Inferior parietal cortex (tissue), 1 donor: ENCODE measurements around the gene WWC2.

Experiments used
- DNase-seq: peaks from one replicate; pipeline ENCODE4 v3.0.0-alpha.2; 2016; ENCODE audit errors: extremely low spot score

Gene WWC2

DNA sequence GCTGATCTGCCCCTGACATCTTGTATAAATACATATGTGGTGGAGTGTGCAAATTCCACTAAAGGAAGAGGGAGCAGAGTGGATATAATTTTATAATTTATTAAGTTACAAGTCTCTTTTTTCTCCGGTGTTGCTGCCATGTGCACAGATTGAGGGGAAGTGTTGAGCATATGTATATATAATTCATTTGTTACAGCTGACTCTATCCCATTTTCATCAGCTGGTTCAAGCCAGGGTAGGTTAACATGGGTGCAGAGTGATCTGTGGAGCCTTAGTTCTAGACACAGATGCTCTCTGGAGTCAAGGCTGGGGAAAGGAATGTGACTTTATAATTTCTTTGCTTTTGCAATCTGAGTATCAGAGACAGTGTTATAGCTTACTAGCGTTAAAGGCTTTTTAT lies 103.5 kb downstream of the WWC2 start:
- DNase-seq = no peak

DNA sequence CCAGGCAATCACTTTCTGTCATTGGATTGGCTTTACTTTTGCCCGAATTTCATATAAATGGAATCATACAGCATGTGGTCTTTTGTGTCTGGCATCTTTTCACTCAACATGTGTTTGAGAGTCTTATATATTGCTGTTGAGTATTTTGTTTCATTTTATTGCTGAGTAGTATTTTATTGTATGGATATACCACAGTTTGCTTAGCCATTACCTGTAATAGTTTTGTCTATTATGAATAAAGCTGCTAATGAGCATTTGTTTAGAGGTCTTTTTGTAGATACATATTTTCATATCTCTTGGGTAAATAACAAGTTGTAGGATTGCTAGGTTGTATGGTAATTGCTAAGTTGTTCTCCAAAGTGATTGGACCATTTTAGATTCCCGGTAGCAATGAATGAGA lies 105.7 kb downstream of the WWC2 start:
- no peak for DNase-seq

GRCh38 chr4:183205193-183205592 lies 106.1 kb downstream of the WWC2 start:
- no peak for DNase-seq

DNA sequence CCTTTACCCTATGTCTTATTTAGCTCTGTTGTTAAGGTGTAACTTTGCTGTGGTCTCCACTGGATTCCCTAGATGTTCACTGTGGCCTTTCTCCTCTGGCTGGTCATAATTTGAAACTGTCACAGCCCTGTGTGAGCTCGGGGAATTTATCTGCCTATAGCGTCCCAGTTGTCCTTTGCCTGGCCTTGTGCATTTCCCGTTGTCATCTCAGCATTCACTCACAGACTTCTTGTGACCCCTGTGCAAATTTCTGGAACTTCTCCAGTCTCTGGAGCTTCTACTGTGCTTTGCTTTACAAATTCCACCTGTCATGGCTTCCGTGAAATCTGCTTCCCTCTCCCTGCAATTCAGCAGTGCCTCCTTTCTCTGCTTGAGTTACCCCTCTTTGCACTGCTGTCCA lies 106.7 kb downstream of the WWC2 start:
- no peak for DNase-seq

- no peak for DNase-seq
Observed at GRCh38 chr4:183211533-183211932, 112.5 kb downstream of the WWC2 start.

- DNase-seq = no peak
Observed at GRCh38 chr4:183213996-183214395, 114.9 kb downstream of the WWC2 start.

- no peak for DNase-seq
Observed at GRCh38 chr4:183214912-183215488, 115.9 kb downstream of the WWC2 start.

DNA sequence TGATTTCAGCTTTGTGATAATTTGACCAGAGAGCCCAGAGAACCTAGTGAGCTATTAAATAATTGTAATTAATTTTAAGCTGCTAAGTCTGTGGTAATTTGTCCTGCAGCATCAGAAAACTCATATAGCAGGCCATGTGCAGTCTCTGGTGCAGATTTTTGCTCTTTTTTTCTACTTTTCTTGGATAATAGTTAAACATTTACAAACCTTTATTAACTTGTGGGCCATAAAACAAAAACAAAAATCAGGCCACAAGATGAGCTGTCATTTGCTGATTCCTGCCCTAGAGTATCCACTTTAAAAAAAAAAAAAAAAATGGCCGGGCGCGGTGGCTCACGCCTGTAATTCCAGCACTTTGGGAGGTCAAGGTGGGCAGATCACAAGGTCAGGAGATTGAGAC lies 121.2 kb downstream of the WWC2 start:
- DNase-seq = no peak

DNA sequence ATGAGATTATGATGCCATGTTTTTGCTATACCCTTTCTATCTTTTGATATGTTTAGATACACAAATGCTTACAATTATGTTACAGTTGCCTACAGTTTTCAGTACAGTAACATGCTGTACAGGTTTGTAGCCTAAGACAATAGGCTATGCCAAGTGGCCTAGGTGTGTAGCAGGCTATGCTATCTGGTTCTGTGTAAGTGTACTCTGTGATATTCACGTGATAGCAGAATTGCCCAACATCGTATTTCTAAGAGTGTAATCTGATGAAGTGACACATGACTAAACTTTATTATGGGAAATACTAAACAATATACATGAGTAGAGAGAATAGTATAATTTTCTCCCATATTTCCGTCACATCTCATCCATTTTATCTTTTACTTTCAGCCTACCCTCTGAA lies 124.0 kb downstream of the WWC2 start:
- no peak for DNase-seq

- no peak for DNase-seq
Observed at GRCh38 chr4:183229397-183229796, 130.3 kb downstream of the WWC2 start.

DNA sequence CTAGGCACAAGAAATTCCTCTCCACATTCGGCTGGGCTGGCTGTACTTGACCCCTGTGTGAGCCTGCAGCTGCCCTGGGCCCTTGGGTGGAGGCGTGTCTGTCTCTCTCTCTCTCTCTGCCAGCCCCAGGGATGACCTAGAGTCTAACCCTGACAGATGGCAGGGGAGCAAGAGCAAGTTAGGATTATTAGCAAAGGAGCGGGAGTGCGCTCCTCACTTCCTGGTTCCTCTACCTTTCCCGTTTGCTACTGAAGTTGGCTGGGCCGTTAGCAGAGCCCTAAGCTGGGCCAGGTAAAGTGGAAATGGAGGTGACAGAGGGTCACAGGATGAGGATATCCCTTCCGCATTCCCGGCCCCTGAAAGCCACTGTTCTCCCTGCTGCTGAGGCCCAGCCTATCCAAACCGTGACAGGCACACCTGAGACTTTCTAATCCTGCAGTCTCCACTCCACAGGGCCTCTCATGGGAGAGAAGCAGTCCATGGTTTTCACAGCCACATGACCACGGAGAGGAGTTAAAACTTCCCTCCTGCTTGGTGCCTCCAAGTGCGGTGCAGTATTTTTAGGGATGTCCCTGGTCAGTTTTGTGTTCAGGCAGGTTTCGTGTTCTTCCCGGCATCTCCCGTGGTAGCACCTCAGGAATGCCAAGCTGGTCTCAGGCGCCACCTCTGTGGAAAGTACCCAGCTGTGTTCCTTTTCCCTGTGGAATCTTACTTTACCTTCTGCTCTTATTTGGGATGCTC lies 141.7 kb downstream of the WWC2 start:
- DNase-seq = no peak

DNA sequence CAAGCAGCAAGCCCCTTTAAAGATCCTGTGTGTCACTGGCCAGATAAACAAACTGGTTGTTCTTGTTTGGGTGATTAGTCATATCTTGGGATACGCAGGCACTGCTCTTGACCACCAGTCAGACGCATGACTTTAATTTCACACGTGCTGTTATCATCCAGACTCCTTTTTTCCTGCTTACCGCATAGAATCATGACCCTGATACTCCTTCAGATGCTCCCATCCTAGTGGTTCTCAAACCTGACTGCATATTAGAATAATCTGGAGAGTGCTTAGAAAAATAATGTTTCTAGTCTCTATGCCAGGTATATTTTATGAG lies 142.2 kb downstream of the WWC2 start:
- DNase-seq = no peak

DNA sequence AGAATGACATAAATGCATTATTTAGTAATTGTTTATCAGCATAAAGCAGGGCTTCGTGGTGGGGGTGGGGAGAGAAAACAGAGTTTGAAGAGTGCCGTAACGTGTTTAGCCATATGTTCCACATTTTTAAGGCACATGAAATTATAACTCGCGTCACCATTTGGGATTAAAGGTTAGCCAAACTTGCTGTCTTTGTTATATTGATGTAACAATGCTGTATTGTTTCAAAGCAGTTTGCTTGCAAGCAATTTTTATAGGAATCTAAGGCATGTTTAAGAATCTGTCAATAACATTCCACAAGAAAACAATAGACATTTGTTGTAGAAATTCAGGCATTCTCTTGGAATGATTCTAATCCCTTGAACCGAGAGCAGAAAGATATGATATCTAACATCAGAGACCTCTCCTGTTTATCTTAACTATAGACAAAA lies 142.7 kb downstream of the WWC2 start:
- no peak for DNase-seq

GRCh38 chr4:183242291-183242690 lies 143.2 kb downstream of the WWC2 start:
- no peak for DNase-seq

GRCh38 chr4:183244019-183244418 lies 145.0 kb downstream of the WWC2 start:
- DNase-seq = no peak

DNA sequence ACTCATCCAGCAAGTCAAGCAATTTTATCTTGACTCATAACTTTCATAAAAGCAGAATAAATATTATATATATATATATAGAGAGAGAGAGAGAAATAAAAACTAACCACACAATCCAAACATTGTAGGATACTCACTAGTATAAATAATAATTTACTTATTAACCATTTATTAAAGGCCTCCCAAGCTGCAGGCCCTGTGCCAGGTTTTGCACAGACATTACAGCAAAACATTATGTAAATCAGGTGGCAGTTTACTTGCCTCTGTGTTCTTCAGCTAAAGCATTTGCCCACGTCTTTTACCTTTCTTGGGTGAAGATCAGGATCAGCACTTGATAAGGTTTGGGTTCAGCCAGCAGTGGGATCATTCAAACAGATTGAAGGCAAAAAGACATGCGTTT lies 145.4 kb downstream of the WWC2 start:
- DNase-seq = no peak

DNA sequence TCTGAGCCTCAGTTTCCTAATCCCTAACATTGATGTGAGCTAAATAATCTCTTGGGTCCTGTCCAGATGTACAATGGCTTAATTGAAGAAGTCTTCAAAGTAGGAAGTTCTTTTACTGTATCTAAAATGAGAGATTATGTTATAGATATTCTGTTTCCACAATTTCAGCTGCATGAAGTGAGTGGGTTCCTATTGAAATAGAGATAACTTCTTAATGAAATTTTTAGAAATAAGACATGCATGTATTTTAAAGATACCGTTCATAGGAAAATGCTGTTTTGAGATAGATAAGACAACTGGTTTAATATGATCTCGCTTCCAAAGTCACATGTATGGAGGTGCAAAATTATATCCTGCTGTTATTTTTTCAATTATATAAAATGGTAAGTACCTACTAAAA lies 149.1 kb downstream of the WWC2 start:
- no peak for DNase-seq

DNA sequence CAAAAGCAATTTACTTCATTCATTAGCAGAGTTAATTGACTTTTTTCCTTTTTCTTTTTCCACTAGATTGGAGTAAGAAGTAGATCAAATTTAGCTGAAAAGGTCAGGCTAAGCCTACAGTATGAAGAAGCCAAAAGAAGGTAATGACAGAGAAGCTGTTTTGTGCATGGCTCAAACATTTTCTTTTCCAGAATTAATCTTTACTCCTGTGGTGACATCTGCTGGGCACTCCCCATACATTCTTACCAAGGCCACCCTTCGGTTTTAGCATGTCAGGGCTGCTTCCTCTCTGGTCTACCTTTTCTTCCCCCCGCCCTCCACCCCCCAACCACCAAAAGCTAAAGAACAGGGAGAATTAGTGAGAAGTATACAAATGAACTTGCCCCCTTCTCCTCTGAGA lies 150.8 kb downstream of the WWC2 start:
- DNase-seq = peak; percentile 64

DNA sequence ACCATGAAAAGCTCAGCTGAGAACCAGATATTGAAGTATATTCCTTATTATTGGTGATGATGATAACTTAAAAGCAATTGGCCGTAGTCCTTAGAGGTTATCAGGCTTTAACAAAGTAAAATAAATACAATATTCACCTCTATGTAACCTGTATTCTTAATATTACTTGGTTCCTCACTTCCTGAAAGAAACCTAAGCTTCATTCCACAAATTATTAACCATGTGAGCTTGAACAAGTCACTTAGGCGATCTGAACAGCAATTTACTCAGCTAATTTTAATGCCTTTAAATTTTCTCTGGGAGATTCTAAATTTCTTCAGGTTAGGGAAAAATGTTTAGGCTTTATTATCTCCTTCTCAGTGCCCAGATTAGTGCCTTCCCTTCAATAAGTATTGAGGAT lies 151.8 kb downstream of the WWC2 start:
- no peak for DNase-seq

- DNase-seq = no peak
Observed at GRCh38 chr4:183252959-183253358, 153.9 kb downstream of the WWC2 start.

DNA sequence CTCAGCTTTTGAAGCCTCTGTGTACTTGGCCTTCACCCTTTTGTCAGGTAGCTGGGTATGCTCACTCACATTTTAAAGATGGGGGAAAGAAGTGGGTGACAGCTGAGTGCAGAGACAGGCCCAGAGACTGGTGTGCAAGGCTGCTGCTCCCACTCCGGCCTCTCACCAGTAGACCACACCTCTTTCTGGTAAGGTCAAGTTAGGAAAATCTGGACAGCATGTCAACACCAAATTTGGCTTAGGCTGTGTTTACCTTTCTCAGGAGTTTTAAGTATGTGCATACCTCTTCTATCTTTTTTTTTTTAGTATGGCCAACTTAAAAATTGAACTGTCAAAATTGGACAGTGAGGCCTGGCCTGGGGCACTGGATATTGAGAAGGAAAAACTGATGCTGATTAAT lies 154.4 kb downstream of the WWC2 start:
- no peak for DNase-seq

DNA sequence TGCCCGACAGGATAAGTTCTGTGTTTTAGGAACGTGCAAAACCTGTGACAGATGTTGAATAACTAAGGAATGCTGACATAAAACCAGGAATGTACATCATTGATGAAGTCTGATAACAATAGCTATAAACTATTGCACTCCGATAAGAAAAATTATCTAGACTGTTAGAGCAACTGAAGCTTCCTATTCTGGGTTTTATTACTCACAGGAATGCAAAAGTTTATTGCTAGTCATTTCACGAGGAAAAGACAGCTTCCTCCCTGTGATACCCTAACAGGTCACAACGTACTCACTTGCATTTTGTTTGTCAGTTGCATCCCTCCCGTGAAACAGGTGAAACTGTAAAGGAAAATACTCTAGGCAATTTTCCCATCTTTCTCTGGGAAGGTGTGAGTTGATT lies 155.1 kb downstream of the WWC2 start:
- DNase-seq = no peak

- no peak for DNase-seq
Observed at GRCh38 chr4:183255487-183255886, 156.4 kb downstream of the WWC2 start.

DNA sequence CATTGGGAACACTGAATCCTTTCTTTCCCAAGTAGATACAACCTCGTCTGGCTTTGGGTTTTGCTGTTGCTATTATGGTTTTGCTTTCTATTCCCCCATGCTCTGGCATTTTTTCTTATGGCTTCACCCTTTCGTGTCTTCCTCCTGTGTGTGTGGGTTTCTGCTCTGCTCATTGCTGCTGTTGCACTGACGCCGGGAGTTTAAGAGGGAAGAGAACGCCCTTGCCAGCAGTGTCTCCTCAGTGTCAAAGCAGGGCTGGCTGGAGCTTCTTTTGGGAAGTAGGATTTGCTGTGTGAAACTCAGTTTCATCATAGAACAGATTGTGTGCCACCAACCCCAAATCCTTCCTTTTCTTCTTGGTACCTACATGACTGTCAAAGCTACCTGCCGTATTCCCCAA lies 157.3 kb downstream of the WWC2 start:
- no peak for DNase-seq
